ENCODE data around the gene CAPN2.

Gene CAPN2

DNA sequence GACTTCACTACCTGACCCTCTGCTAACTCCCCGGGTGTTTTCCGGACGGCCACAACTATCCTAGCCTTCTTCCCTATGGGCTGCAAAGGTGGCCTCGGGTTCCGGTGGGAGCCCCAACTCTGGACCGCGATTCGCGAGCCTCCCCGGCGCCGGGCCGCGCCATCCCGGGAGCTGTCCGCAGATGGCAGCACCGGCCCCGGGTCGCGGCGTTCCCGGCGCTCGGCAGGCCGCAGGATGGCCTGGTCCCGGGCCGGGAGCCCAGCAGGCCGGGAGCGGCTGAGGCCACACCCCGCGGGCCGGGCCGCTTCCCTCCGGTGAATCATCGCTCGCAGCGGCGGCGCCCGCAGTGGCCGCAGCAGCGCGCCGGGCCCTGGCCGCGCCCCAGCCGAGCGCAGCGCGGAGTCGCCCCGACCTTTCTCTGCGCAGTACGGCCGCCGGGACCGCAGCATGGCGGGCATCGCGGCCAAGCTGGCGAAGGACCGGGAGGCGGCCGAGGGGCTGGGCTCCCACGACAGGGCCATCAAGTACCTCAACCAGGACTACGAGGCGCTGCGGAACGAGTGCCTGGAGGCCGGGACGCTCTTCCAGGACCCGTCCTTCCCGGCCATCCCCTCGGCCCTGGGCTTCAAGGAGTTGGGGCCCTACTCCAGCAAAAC, at the start of gene CAPN2:
Gene CAPN2 (plus strand): TSS at position 346 of the 656 bp plus-strand sequence. CDS start 102 bp downstream, at position 448.
- peak in 2 of 3 experiments; percentile 18 to 45 for DNase-seq (ENCODE audit: low read depth in 3 of 3)

GRCh38 chr1:223662943-223663342, 49.4 kb upstream of the CAPN2 start:
- DNase-seq (ENCODE audit: low read depth in 3 of 3), result no peak

DNA sequence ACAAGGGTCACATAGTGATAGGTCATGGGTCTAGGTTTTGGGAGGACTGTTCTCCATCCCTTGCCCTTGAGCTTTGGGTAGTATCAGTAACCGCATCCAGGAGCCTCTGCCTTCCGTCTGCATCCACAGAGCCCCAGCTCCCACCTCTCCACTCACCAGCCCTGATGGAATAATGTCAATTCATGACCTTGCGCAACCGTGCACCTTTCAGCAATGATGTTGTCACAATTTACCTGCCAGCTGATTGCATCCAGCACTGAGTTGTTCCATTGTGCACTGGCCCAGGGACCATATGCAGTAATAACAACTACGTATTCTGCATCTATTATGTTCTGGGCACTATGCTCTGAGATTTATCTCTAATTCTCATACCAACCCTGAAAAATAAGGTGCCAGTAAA, 48.2 kb upstream of the CAPN2 start:
- DNase-seq (ENCODE audit: low read depth in 3 of 3), result no peak

- DNase-seq (ENCODE audit: low read depth in 3 of 3), result no peak
Observed at GRCh38 chr1:223665592-223666312, 46.6 kb upstream of the CAPN2 start, which contains the start of gene CAPN8. CAPN8 (minus strand) TSS chr1:223665701; CDS start chr1:223665646, 55 bp downstream.

DNA sequence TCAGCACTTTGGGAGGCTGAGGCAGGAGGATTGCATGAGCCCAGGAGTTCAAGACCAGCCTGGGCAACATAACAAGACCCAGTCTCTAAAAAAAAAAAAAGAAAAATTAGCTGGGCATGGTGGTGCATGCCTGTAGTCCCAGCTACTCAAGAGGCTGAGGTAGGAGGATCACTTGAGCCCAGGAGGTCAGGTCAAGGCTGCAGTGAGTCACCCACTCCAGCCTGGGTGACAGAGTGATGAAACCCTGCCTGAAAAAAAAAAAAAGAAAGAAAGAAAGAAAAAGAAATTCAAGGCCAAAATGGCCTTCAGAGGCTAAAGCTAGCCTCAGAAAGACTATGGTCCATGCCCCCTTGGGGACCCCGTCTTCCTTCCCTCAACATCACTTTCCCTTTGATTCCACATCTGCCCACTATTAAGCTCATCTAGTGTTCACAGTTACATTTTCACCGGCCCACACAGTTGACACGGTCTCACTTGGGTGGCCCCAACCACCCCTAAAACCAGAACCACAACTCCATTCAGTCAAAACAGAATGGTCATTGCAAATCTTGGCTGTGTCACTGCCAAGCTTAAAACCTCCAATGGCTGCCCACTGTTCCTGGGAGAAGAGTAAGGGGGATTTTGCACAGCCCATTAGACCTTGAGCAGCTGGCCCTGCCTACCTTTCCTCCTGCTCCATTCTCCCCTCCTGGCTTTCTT, 44.7 kb upstream of the CAPN2 start:
- DNase-seq (ENCODE audit: low read depth in 3 of 3), result no peak

GRCh38 chr1:223669003-223669795, 43.1 kb upstream of the CAPN2 start:
- no peak for DNase-seq (ENCODE audit: low read depth in 3 of 3)

DNA sequence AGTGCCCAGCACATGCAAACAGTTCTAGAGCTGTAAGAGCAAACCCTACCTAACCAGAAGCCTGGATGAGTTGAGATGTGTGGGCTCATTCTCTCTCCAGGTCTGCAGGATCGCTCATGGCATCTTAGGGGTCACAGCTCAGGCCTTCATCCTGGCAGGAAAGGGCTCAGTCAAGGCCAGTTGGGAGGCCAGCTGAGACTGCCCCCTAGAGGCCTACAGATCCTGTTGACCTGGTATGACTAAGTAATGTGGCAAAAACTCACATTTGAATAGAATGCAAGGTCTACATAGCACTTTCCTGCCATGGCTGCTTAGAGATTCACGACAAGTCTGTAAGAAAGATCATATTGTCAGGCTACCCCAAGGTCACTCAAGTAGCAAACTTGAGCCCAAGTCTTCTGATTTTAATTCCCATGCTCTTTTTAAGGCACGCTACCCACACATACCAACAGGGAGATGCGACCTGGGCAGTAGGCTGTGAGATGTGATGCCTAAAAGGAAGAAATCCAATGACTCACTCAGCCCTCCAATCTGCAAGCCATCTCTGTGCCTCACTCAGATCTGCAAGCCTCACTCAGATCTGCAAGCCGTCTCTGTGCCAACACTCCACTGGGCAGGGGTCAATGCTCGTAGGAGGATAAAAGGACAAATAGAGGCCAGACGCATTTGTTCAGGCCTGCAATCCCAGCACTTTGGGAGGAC, 41.7 kb upstream of the CAPN2 start:
- DNase-seq (ENCODE audit: low read depth in 3 of 3), result no peak

DNA sequence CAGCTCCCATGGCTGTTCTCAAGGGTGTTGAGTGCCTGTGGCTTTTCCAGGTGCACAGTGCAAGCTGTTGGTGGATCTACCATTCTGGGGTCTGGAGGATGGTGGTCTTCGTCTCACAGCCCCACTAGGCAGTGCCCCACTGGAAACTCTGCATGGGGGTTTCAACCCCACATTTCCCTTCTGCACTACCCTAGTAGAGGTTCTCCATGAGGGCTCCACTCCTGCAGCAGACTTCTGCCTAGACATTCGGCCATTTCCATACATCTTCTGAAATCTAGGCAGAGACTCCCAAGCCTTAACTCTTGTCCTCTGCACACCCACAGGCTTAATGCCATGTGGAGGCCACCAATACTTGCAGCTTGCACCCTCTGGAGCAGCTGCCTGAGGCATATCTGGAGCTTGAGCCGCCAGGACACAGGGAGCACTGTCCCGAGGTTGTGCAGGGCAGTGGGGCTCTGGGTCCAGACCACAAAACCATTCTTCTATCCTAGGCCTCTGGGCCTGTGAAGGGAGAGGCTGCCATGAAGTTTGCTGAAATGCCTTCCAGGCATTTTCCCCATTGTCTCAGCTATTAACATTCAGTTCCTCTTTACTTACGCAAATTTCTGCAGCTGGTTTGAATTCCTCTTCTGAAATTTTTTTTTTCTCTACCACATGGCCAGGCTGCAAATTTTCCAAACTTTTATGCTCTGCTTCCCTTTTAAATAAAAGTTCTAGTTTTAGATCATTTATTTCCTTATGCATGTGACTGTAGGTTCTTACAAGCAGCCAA, 38.0 kb upstream of the CAPN2 start:
- no peak for DNase-seq (ENCODE audit: low read depth in 3 of 3)

GRCh38 chr1:223678841-223679240, 33.5 kb upstream of the CAPN2 start:
- DNase-seq (ENCODE audit: low read depth in 3 of 3), result no peak

GRCh38 chr1:223680188-223680587, 32.2 kb upstream of the CAPN2 start:
- no peak for DNase-seq (ENCODE audit: low read depth in 3 of 3)

DNA sequence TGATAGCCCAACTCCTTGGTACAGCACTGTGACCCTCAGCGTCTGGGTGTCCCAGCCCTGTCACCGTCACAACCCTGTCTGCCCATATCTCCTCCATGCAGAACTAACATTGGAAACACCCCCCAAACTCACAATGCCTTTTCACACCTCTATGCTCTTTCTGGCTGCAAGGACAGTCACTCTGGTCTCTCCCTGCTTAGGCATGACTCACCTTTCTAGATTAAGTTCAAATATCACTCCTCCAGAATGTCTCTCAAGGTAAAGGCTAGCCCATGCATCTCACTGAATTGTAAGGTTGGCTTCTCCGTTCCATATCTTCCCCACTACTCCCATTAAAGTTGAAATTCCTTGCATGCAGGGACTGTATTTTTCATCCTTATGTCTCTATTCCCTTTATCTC, 29.8 kb upstream of the CAPN2 start:
- no peak for DNase-seq (ENCODE audit: low read depth in 3 of 3)

- DNase-seq (ENCODE audit: low read depth in 3 of 3), result peak in 2 of 3 experiments; percentile 22 to 33
Observed at GRCh38 chr1:223683586-223684487, 28.5 kb upstream of the CAPN2 start.

- no peak for DNase-seq (ENCODE audit: low read depth in 3 of 3)
Observed at GRCh38 chr1:223684488-223684792, 27.9 kb upstream of the CAPN2 start.

DNA sequence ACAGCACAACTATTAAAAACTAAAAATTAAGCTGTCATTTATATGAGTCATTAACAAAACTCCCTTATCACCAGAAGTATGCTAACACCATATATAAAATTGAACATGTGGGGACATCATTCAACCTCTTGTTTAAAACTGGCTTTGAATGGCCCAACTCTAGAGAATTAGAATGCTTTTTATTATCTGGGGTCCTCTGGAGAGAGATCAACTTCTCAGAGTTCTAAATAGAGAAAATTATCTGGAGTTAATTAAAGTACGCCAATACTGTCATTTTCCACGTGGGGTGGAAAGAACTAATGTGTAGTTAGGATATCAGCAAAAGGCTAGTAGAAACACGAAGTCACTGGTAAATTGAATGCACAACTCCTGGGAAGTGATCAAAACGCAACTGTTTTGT, 21.2 kb upstream of the CAPN2 start:
- no peak for DNase-seq (ENCODE audit: low read depth in 3 of 3)

- DNase-seq (ENCODE audit: low read depth in 3 of 3), result no peak
Observed at GRCh38 chr1:223695014-223695548, 17.3 kb upstream of the CAPN2 start.

DNA sequence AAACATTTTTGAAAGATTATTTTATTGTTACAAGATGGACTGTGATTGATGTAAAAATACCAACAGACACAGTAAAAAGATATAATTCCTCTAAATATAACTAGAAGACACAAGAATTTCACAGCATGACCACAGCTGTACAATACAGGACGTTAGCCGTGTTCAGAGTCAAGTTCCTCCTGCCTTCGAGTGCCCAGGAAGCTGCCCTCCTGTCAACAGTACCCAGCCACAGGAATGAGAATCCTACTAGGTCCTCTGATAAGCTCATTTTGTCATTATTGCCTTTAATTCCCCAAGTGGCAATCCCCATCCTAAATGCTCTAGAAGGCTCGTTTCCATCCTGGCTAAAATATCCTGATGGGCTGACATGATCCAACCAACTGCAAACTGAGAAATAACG, 16.4 kb upstream of the CAPN2 start:
- no peak for DNase-seq (ENCODE audit: low read depth in 3 of 3)

GRCh38 chr1:223700388-223700918, 11.9 kb upstream of the CAPN2 start:
- DNase-seq (ENCODE audit: low read depth in 3 of 3), result no peak

DNA sequence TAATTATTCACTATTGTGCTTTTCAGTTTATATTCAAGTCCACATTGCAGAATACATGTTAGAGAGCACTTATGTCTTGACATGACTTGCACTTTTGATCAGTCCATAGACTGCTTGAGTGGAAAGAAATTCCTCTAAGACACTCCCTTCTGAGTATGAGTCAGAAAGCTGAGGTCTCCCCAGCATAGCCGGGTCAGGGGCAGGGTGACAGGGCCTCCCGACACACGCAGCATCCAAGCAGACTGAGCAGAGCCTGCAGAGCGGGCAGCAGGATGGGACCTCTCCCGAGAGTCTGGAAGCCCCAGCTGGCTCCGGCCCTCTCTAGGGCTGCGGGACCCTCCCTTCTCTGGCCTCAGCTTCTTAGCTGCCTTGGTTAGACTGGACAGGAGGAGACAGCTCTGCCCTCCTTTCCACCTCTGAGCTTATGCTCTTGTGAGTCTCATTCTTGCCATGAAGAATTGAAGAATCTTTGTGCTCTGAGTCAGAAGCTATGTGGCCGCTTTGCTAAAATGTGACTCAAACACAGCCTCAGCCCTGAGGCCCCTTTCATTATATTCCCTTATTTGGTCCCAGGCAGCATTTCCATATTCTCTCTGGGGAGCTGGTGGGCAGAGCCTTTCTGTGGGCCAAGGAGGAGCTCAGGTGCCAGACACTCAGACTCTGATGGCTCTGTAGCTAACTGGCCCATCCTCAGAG, 11.2 kb upstream of the CAPN2 start:
- no peak for DNase-seq (ENCODE audit: low read depth in 3 of 3)
